ENCODE results near the gene PPP1R3C.

DNA sequence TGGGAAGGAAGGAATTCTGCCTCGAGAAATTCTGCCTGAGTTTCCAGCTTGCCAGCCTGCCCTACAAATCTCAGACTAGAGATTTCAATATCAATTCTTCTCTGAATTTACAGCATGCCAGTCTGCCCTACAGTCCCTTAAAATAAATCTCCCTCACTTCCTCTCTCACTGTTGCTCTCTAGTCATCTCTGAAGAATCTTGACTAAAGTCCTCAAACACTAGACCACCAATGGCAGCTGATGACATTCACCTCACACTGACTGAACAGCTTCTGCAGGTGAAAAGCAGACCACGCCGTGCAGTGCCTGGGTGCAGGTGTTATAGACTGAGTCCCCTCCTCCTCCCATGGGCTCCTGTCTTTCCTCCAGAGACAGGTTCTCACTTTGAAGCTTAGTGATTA is 30.4 kb downstream of the PPP1R3C start:
- TF ChIP-seq EZH2phosphoT487 (IDR thresholded peaks at IDR 0.05; ENCODE audit: borderline replicate concordance, low read depth, low read length), result no peak
- TF ChIP-seq, protein P1, sequence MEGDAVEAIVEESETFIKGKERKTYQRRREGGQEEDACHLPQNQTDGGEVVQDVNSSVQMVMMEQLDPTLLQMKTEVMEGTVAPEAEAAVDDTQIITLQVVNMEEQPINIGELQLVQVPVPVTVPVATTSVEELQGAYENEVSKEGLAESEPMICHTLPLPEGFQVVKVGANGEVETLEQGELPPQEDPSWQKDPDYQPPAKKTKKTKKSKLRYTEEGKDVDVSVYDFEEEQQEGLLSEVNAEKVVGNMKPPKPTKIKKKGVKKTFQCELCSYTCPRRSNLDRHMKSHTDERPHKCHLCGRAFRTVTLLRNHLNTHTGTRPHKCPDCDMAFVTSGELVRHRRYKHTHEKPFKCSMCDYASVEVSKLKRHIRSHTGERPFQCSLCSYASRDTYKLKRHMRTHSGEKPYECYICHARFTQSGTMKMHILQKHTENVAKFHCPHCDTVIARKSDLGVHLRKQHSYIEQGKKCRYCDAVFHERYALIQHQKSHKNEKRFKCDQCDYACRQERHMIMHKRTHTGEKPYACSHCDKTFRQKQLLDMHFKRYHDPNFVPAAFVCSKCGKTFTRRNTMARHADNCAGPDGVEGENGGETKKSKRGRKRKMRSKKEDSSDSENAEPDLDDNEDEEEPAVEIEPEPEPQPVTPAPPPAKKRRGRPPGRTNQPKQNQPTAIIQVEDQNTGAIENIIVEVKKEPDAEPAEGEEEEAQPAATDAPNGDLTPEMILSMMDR (conservative IDR thresholded peaks at IDR 0.05; ENCODE audit: low read length), result no peak

Data from OCI-LY7 (cell line).